Measurements from ENCODE around the gene A1BG.
A peak's percentile ranks its signal among the peaks of the same experiment; 100 is the strongest.

A1BG gene

DNA sequence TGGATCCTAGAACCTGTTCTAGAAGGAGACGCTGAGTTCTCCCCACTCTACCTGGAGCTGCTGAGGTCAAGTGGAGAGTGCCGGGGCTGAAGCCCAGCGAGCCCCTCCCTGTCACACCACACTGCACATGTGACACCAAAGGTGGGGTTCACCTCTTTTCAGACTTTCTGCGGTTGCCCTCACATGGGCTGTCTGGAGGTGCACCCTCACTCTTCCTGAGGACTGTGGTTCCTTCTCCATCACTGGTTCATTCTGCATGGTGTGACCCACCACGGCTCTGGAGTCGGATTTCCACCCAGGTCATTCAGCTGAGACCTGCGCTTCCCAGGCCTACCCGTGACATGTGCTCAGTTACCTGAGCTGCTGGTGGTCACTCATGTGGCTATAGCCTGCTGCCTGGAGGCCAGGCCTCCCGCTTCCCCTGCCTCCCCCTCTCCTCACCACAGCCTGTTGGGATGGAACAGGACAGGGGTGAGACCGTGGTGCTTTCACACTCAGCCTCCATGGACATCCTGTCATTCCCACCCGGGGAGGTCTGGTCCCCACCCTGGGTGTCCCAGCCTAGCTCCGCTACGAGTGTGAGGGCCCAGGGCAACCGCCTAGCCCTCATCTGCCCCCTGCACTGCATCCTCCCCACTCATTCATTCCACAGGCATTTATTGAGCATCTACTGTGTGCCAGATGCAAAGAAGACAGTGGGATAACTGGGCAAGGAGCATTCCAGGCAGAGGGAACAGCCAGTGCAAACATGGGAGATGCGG lies 605 bp upstream of the A1BG start:
- TF ChIP-seq, protein P1, sequence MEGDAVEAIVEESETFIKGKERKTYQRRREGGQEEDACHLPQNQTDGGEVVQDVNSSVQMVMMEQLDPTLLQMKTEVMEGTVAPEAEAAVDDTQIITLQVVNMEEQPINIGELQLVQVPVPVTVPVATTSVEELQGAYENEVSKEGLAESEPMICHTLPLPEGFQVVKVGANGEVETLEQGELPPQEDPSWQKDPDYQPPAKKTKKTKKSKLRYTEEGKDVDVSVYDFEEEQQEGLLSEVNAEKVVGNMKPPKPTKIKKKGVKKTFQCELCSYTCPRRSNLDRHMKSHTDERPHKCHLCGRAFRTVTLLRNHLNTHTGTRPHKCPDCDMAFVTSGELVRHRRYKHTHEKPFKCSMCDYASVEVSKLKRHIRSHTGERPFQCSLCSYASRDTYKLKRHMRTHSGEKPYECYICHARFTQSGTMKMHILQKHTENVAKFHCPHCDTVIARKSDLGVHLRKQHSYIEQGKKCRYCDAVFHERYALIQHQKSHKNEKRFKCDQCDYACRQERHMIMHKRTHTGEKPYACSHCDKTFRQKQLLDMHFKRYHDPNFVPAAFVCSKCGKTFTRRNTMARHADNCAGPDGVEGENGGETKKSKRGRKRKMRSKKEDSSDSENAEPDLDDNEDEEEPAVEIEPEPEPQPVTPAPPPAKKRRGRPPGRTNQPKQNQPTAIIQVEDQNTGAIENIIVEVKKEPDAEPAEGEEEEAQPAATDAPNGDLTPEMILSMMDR (conservative IDR thresholded peaks at IDR 0.05), result no peak
- no peak for TF ChIP-seq ZFX (IDR thresholded peaks at IDR 0.05)
- H3K27ac ChIP-seq, result no peak overlapping the region

DNA sequence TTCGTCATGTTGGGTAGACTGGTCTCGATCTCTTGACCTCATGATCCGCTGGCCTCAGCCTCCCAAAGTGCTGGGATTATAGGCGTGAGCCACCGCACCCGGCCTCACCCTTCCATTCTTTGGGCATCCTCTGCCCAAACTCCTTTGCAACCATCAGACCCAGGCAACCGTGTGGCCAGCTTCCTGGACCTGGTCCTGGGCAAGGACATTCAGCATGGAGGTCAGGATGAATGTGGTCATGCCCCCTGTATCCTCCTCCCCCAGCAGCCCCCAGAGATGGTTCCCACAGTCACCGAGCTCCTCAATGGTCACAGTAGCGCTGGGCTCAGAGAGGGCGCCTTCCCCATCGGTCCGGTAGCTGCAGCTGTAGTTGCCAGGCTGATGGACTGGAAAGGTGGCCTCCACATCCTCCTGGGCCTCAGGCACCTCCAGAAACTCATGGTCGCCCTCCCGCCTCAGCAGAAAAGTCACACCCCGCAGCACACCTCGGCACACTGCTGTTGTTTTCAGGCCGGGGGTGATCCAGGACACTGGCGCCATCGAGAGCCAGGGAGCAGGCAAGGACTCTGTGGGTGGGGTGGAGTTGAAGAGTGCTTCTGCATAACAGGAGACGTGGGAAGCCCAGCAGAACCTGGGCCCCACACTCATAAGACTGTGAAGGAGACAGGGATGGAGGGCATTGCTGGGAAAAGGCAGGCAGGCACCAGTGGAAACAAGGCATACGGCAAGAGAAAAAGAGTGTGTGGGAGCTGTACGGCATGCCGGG lies 1.1 kb downstream of the A1BG start:
- no peak for TF ChIP-seq ZFX (IDR thresholded peaks at IDR 0.05)

DNA sequence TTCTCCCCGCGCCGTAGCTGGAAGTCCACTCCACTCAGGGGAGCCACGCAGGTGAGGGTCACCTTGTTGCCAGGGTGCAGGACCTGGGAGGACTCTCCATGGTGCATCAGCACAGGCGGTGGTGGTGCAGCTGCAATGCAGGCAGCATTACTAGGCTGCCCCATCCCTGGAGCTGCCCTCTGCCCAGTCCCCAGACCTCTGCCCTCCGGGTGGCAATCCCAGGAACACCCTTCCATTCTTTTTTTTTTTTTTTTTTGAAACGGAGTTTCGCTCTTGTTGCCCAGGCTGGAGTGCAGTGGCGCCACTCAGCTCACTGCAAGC lies 1.8 kb downstream of the A1BG start:
- TF ChIP-seq, protein P1 (conservative IDR thresholded peaks at IDR 0.05), result no peak
- TF ChIP-seq ZFX (IDR thresholded peaks at IDR 0.05), result no peak

More for the DNA sequence above, 1.1 kb downstream of the A1BG start:
- no peak overlapping the region for H3K27ac ChIP-seq

DNA sequence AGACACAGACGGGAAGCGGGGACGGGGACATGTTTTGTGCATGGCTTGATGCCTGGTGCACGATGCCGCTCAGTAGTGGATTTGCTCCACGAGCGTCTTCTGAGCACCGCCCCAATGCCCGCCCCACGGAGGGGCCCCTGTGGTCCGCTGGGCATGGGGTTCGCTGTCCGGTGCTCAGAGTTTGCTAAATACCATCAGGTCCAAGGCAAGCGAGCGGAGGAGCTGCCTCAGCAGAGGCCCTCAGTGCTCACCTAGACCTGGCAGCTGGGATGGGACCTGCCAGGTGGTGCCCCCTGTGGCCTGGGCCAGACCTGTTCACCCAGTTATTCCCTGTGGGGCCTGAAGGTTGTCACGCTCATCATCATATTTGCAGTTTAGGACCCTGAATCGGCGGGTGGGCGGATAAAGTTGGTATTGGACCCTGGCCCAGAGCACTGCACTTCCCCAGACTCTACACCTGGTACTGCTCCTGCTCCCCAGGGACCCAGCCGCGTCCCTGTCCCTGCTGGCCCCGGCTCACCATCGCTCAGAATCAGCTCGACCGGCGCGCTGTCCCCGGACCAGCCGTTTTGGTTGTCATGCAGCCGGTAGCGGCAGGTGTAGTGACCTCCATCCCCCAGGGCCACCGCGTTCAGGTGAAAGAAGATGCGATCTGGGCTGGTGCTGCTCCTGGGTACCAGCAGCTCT lies 2.3 kb downstream of the A1BG start:
- no peak for TF ChIP-seq ZFX (IDR thresholded peaks at IDR 0.05)
- TF ChIP-seq, protein P1 (conservative IDR thresholded peaks at IDR 0.05), result no peak
- H3K27ac ChIP-seq, result no peak overlapping the region

More for the DNA sequence above, 1.8 kb downstream of the A1BG start:
- H3K27ac ChIP-seq, result no peak overlapping the region

DNA sequence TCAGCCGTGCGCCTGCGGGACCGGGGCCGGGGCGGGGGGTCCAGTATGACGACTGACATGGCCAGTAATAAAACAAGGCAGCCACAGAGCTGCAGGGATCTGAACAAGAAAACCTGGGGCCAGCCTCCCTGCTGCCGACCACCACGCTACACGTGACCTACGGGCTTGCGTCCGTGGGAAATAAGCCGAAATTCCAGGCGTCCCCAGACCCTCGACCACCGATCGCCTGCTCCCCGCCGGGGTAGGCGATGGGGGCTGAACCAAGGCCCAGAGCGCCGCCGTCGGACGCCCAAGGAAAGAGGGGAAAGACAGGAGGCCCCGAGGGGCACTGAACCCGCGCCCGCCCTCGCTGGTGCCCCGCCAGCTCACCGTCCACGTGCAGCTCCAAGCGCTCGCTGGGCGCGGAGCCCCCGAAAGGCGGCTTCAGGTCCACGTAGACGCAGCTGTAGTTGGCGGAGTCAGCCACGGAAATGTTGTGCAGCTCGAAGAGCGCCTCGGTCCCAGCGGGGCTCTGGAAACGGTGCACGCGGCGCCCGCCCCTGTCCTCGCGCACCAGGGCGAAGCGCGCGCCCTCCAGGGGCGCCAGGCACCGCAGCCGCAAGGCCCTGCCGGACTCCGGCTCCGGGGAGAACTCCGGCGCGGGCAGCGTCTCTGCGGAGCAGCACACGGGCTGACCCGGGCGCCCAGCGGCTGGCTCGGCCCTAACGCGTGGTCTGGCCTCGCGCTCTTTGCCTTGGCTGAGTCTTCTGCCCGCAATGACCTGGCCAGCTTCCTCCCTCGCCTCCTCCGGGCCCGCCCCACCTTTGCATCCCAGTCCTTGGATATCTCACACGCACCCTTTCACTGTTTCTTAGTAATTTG lies 3.1 kb downstream of the A1BG start:
- TF ChIP-seq, protein P1 (conservative IDR thresholded peaks at IDR 0.05), result no peak
- no peak for TF ChIP-seq ZFX (IDR thresholded peaks at IDR 0.05)
- no peak overlapping the region for H3K27ac ChIP-seq

DNA sequence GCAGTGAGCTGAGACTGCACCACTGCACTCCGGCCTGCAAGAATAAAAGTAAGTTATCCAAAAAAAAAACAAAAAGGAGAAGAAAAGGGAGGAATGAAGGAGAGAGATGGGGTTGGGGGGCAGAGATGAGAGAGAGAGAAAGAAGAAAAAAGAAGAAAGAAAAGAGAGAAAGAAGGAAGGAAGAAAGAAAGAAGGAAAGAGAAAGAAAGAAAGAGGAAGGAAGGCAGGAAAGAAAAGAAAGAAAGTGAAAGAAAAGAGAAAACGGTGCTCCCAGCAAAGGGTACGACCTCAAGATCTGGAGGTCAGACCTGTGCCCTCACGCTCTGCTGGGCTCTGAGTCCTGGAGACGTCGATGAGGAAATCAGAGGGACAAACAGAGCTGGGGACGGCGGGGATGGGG lies 3.7 kb downstream of the A1BG start:
- TF ChIP-seq, protein P1 (conservative IDR thresholded peaks at IDR 0.05), result no peak
- no peak overlapping the region for H3K27ac ChIP-seq

DNA sequence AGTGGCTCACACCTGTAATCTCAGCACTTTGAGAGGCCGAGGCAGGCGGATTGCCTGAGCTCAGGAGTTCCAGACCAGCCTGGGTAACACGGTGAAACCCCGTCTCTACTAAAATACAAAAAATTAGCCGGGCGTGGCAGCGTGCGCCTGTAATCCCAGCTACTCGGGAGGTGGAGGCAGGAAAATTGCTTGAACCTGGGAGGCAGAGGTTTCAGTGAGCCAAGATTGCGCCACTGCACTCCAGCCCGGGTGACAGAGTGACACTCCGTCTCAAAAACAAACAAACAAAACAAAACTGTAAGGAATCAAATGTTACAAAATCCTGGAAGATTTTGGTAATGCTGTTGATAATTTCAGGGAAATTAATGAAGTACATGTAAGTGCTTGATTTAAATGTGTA lies 5.2 kb downstream of the A1BG start:
- H3K27ac ChIP-seq, result peak overlapping the region; percentile 39
